IMR-90 (cell line): Measurements from ENCODE around the gene SDK1. TPM values are rescaled to one million over a fixed set of nuclear protein-coding genes. Genes with fewer than 3 reads are reported as not detected.

Experiments used
- ATAC-seq: fragments of 200-7000 bp; cut with Tn5 transposase; 2 replicates; pipeline ENCODE4 v1.9.1; 2020; ENCODE audit warnings: low read depth, mild to moderate bottlenecking, moderate library complexity
- BruUV-seq: library from RNA; stranded (reverse); fragments of 400-500 nt; replicated peaks from 2 replicates; lab custom pipeline; 2021; lab: Mats Ljungman, UMichigan
- CTCF ChIA-PET: fragments of 300-600 bp; formaldehyde crosslinking; extraction: SDS; loops from one replicate; lab custom pipeline; 2021; ENCODE audit warnings: antibody characterized with exemption; lab: Yijun Ruan, JAX
- POLR2A ChIA-PET: fragments of 300-600 bp; sonication (Branson Sonifier 250); formaldehyde crosslinking; loops from one replicate; lab custom pipeline; 2022; ENCODE audit warnings: antibody characterized with exemption; ENCODE audit not compliant: unreplicated experiment; lab: Charles Lee
- DNase-seq: peaks from one replicate; pipeline ENCODE4 v3.0.0; 2013
- H2AFZ ChIP-seq: replicated peaks from 2 replicates; pipeline ENCODE3; 2013; ENCODE audit warnings: low read length, mild to moderate bottlenecking; ENCODE audit not compliant: poor library complexity
- H2AK5ac ChIP-seq: 2 replicates; pipeline ENCODE4 v1.6.1; 2013; ENCODE audit warnings: low read depth, low read length, inconsistent platforms
- H2AK9ac ChIP-seq: replicated peaks from 2 replicates; pipeline ENCODE3; 2013; ENCODE audit warnings: mild to moderate bottlenecking, low read depth, low read length, moderate library complexity; ENCODE audit not compliant: poor library complexity
- H2BK120ac ChIP-seq: 2 replicates; pipeline ENCODE4 v1.6.1; 2013; ENCODE audit warnings: low read depth, low read length, inconsistent platforms
- H2BK15ac ChIP-seq: 3 replicates; pipeline ENCODE4 v1.6.1; 2013; ENCODE audit warnings: low read depth, low read length, inconsistent platforms
- H2BK20ac ChIP-seq: 2 replicates; pipeline ENCODE4 v1.6.1; 2013; ENCODE audit warnings: low read depth, mild to moderate bottlenecking, inconsistent platforms, low read length, moderate library complexity
- H2BK5ac ChIP-seq: 2 replicates; pipeline ENCODE4 v1.6.1; 2013; ENCODE audit warnings: mild to moderate bottlenecking, low read depth, low read length, inconsistent platforms; ENCODE audit not compliant: poor library complexity, severe bottlenecking
- H3K14ac ChIP-seq: replicated peaks from 2 replicates; pipeline ENCODE4 v1.6.1; 2013; ENCODE audit warnings: low read depth, low read length, inconsistent platforms
- H3K18ac ChIP-seq: 2 replicates; pipeline ENCODE4 v1.6.1; 2013; ENCODE audit warnings: low read depth, low read length, control low read depth
- H3K23ac ChIP-seq: 2 replicates; pipeline ENCODE4 v1.6.1; 2013; ENCODE audit warnings: low read depth, low read length, inconsistent platforms
- H3K27ac ChIP-seq: 2 replicates; pipeline ENCODE4 v1.5.1; 2013; ENCODE audit warnings: mild to moderate bottlenecking, control low read depth, low read length; ENCODE audit not compliant: insufficient read depth
- H3K27me3 ChIP-seq: 2 replicates; pipeline ENCODE4 v1.6.1; 2013; ENCODE audit warnings: low read length; ENCODE audit not compliant: control insufficient read depth, insufficient read depth
- H3K36me3 ChIP-seq: 2 replicates; pipeline ENCODE4 v1.6.1; 2013; ENCODE audit warnings: low read length, mixed read lengths; ENCODE audit not compliant: control insufficient read depth, insufficient read depth
- H3K4ac ChIP-seq: 2 replicates; pipeline ENCODE4 v1.6.1; 2013; ENCODE audit warnings: low read depth, low read length, inconsistent platforms
- H3K4me1 ChIP-seq: 2 replicates; pipeline ENCODE4 v1.6.1; 2013; ENCODE audit warnings: low read length, mixed read lengths; ENCODE audit not compliant: control insufficient read depth, insufficient read depth
- H3K4me2 ChIP-seq: 2 replicates; pipeline ENCODE4 v1.6.1; 2013; ENCODE audit warnings: low read depth, mild to moderate bottlenecking, control low read depth, low read length, moderate library complexity
- H3K4me3 ChIP-seq: 2 replicates; pipeline ENCODE4 v1.5.1; 2013; ENCODE audit warnings: low read depth, mild to moderate bottlenecking, control low read depth, low read length, moderate library complexity; ENCODE audit not compliant: insufficient read depth
- H3K56ac ChIP-seq: 2 replicates; pipeline ENCODE4 v1.6.1; 2013; ENCODE audit warnings: low read length, inconsistent platforms; ENCODE audit not compliant: insufficient read depth; ENCODE audit errors: extremely low read depth
- H3K79me1 ChIP-seq, 2 experiments: 2 replicates each; pipeline ENCODE4 v1.6.1; 2013; ENCODE audit warnings: low read length in 2 of 2, inconsistent platforms in 1 of 2, low read depth in 1 of 2
- H3K9ac ChIP-seq: 2 replicates; pipeline ENCODE4 v1.6.1; 2013; ENCODE audit warnings: low read depth, low read length, control low read depth
- H3K9me1 ChIP-seq: 2 replicates; pipeline ENCODE4 v1.6.1; 2013; ENCODE audit warnings: low read length, inconsistent platforms; ENCODE audit not compliant: insufficient read depth
- H3K9me3 ChIP-seq: 2 replicates; pipeline ENCODE4 v1.6.1; 2013; ENCODE audit warnings: low read length; ENCODE audit not compliant: control insufficient read depth, insufficient read depth
- H4K20me1 ChIP-seq: 2 replicates; pipeline ENCODE4 v1.6.1; 2013; ENCODE audit warnings: low read length, inconsistent platforms; ENCODE audit not compliant: insufficient read depth
- H4K5ac ChIP-seq: 2 replicates; pipeline ENCODE4 v1.6.1; 2013; ENCODE audit warnings: mild to moderate bottlenecking, low read depth, low read length, control low read depth
- H4K8ac ChIP-seq, 2 experiments: 2 replicates each; pipeline ENCODE4 v1.6.1; 2013; ENCODE audit warnings: low read depth in 2 of 2, low read length in 2 of 2, control low read depth in 1 of 2, inconsistent platforms in 1 of 2
- H4K91ac ChIP-seq: 2 replicates; pipeline ENCODE4 v1.6.1; 2013; ENCODE audit warnings: low read depth, low read length, inconsistent platforms; ENCODE audit not compliant: insufficient read depth
- BHLHE40 ChIP-seq: fragments of 150-350 bp; IDR thresholded peaks from 2 replicates; pipeline ENCODE4 v1.6.1; 2016; ENCODE audit warnings: mild to moderate bottlenecking, low read depth, low read length
- CEBPB ChIP-seq: IDR thresholded peaks from 2 replicates; pipeline ENCODE4 v1.6.1; 2012; ENCODE audit warnings: low read depth, low read length, improper control_type of control experiment
- CHD1 ChIP-seq: IDR thresholded peaks from 2 replicates; pipeline ENCODE4 v1.6.1; 2012; ENCODE audit warnings: low read depth, low read length, improper control_type of control experiment
- CTCF ChIP-seq: conservative IDR thresholded peaks from 2 replicates; pipeline ENCODE4 v1.5.1; 2012; ENCODE audit warnings: mild to moderate bottlenecking, low read depth, low read length, improper control_type of control experiment
- ELK1 ChIP-seq: fragments of 150-350 bp; IDR thresholded peaks from 2 replicates; pipeline ENCODE4 v1.6.1; 2016; ENCODE audit warnings: low read depth, mild to moderate bottlenecking, low read length, moderate library complexity, borderline replicate concordance
- FOS ChIP-seq: fragments of 150-350 bp; IDR thresholded peaks from 2 replicates; pipeline ENCODE4 v1.6.1; 2016; ENCODE audit warnings: low read depth, low read length
- MAZ ChIP-seq: IDR thresholded peaks from 2 replicates; pipeline ENCODE4 v1.6.1; 2012; ENCODE audit warnings: low read depth, mild to moderate bottlenecking, low read length, improper control_type of control experiment, moderate library complexity, borderline replicate concordance
- MXI1 ChIP-seq: IDR thresholded peaks from 2 replicates; pipeline ENCODE4 v1.6.1; 2012; ENCODE audit warnings: low read depth, mild to moderate bottlenecking, low read length, moderate library complexity, borderline replicate concordance
- NFE2L2 ChIP-seq: fragments of 150-350 bp; IDR thresholded peaks from 2 replicates; pipeline ENCODE4 v1.6.1; 2016; ENCODE audit warnings: low read depth, mild to moderate bottlenecking, low read length
- RAD21 ChIP-seq: IDR thresholded peaks from 2 replicates; pipeline ENCODE4 v1.6.1; 2012; ENCODE audit warnings: low read length, improper control_type of control experiment
- RCOR1 ChIP-seq: IDR thresholded peaks from 2 replicates; pipeline ENCODE4 v1.6.1; 2012; ENCODE audit warnings: mild to moderate bottlenecking, low read length, improper control_type of control experiment; ENCODE audit not compliant: insufficient replicate concordance
- RFX5 ChIP-seq: IDR thresholded peaks from 2 replicates; pipeline ENCODE4 v1.8.0; 2012; ENCODE audit warnings: low read depth, mild to moderate bottlenecking, low read length, moderate library complexity
- SMC3 ChIP-seq: fragments of 150-350 bp; IDR thresholded peaks from 2 replicates; pipeline ENCODE4 v1.6.1; 2016; ENCODE audit warnings: low read depth, mild to moderate bottlenecking, antibody characterized with exemption, low read length, moderate library complexity
- USF2 ChIP-seq: fragments of 150-350 bp; IDR thresholded peaks from 2 replicates; pipeline ENCODE4 v1.6.1; 2017; ENCODE audit warnings: mild to moderate bottlenecking, antibody characterized with exemption, low read length, low read depth
- WGBS, 2 experiments: methylation state at CpG; one replicate each; pipeline versions ENCODE4 v1.1.5 to v1.1.7; 2013; ENCODE audit warnings: missing lambda C conversion rate in 2 of 2; ENCODE audit not compliant: insufficient read length in 1 of 2; ENCODE audit errors: extremely low coverage in 2 of 2; 5-methylcytosine and 5-hydroxymethylcytosine counted together
- dilution Hi-C: fragments of 300-500 bp; cut with HindIII; formaldehyde crosslinking; loops from one replicate; pipeline ENCODE4 v1.14.3; 2018; ENCODE audit warnings: low sequenced_read_pairs; ENCODE audit not compliant: unreplicated experiment
- in situ Hi-C: fragments of 300-500 bp; cut with MboI; formaldehyde crosslinking; loops from 3 replicates; pipeline ENCODE4 v1.14.3; 2019; ENCODE audit warnings: low sequenced_read_pairs, inconsistent platforms, mixed read lengths
- intact Hi-C: fragments of 100-400 bp; cut with micrococcal nuclease; formaldehyde crosslinking; loops from 2 replicates; pipeline ENCODE4 v1.10.0; 2022
- polyA plus RNA-seq, 3 experiments: library from polyadenylated mRNA; depleted of rRNA; stranded (reverse); fragments of >200 nt; gene quantifications; 2 replicates each; pipeline ENCODE4 v1.2.3, GENCODE V29; 2012; ENCODE audit warnings: low replicate concordance in 1 of 3
- total RNA-seq: library from RNA; depleted of rRNA; stranded (reverse); fragments of >200 nt; gene quantifications from 2 replicates; pipeline ENCODE4 v1.2.3, GENCODE V29; 2012

The SDK1 gene
- total and polyA plus RNA-seq, 2 of the 4 experiments (the other 2 are of a cell fraction) = 1.5 to 1.6 TPM

- no peak overlapping the region for H4K91ac ChIP-seq
- DNase-seq (no peak), ATAC-seq (no peak)
- H3K27ac ChIP-seq = no peak overlapping the region
- no peaks in the 10 kb centered on the region for H3K36me3 ChIP-seq
- H2BK5ac ChIP-seq = no peak overlapping the region
- intact Hi-C loops (no loop called here), in situ Hi-C loops (no loop called here), dilution Hi-C loops (no loop called here)
- no peak overlapping the region for H3K18ac ChIP-seq
- no peak overlapping the region for H2BK15ac ChIP-seq
- no peak overlapping the region for H4K5ac ChIP-seq
- no peak overlapping the region for H2AK9ac ChIP-seq
- H3K9me1 ChIP-seq = no peaks in the 10 kb centered on the region
- H3K23ac ChIP-seq = no peak overlapping the region
- no peak overlapping the region for H2AK5ac ChIP-seq
- no peak overlapping the region for H3K4me2 ChIP-seq
- no peak overlapping the region for H3K4me3 ChIP-seq
- no peak overlapping the region for H2AFZ ChIP-seq
- H3K4ac ChIP-seq = no peak overlapping the region
- 100% methylated on average over 1 of the region's 6 CpGs; no CpG with 5 or more reads in 1 of the 2 experiments for WGBS, 2 experiments
- BruUV-seq = no TSS peak
- H2BK20ac ChIP-seq = no peak overlapping the region
- H3K9me3 ChIP-seq = peaks cover 15% of the 10 kb centered on the region
- no peaks in the 10 kb centered on the region for H3K4me1 ChIP-seq
- no peaks in the 10 kb centered on the region for H3K79me1 ChIP-seq
- CTCF ChIA-PET = no interaction called here
- H3K14ac ChIP-seq = no peak overlapping the region
- H2BK120ac ChIP-seq = no peak overlapping the region
- H4K20me1 ChIP-seq = no peaks in the 10 kb centered on the region
- H3K27me3 ChIP-seq = no peaks in the 10 kb centered on the region
- POLR2A ChIA-PET = no interaction called here
- H3K9ac ChIP-seq = no peak overlapping the region
- H4K8ac ChIP-seq = no peak overlapping the region
- TF ChIP-seq CEBPB (no peak), SMC3 (no peak), RCOR1 (no peak), ELK1 (no peak), NFE2L2 (no peak), FOS (no peak), BHLHE40 (no peak), USF2 (no peak), MAZ (no peak), RAD21 (no peak), MXI1 (no peak), CHD1 (no peak), CTCF (no peak), RFX5 (no peak)
- H3K56ac ChIP-seq = no peak overlapping the region
Measured at GRCh38 chr7:4185136-4185535, 884.1 kb downstream of the SDK1 start.
